Osteocyte (in vitro differentiated cells): Measurements from ENCODE around the gene SDK2. TPM values are rescaled to one million over a fixed set of nuclear protein-coding genes. Genes with fewer than 3 reads are reported as not detected.
A peak's percentile ranks its signal among the peaks of the same experiment; 100 is the strongest.

ENCODE experiments used
- DNase-seq: peaks from one replicate; pipeline ENCODE4 v3.0.0; 2021; ENCODE audit warnings: mixed read lengths; ENCODE audit not compliant: unreplicated experiment; ENCODE audit errors: extremely low spot score
- H3K27ac Mint-ChIP-seq: one replicate; pipeline ENCODE4 v1.8.0; 2021; ENCODE audit warnings: mild to moderate bottlenecking, mixed read lengths; ENCODE audit not compliant: unreplicated experiment
- H3K27me3 Mint-ChIP-seq: one replicate; pipeline ENCODE4 v1.8.0; 2021; ENCODE audit warnings: mixed read lengths; ENCODE audit not compliant: unreplicated experiment
- H3K36me3 Mint-ChIP-seq: one replicate; pipeline ENCODE4 v1.8.0; 2021; ENCODE audit warnings: mixed read lengths; ENCODE audit not compliant: unreplicated experiment
- H3K4me1 Mint-ChIP-seq: one replicate; pipeline ENCODE4 v1.8.0; 2021; ENCODE audit warnings: mixed read lengths; ENCODE audit not compliant: unreplicated experiment
- H3K4me3 Mint-ChIP-seq: one replicate; pipeline ENCODE4 v1.8.0; 2021; ENCODE audit warnings: mild to moderate bottlenecking, moderate library complexity, mixed read lengths; ENCODE audit not compliant: unreplicated experiment
- H3K9me3 Mint-ChIP-seq: one replicate; pipeline ENCODE4 v1.8.0; 2021; ENCODE audit warnings: mixed read lengths; ENCODE audit not compliant: unreplicated experiment
- total RNA-seq: library from RNA; stranded (reverse); gene quantifications from 2 replicates; pipeline ENCODE4 v1.2.1, GENCODE V29; 2021
- TF ChIP-seq, protein P1 (sequence below): fragments of 200-600 bp; sonication (generic); IDR thresholded peaks from 2 replicates; pipeline ENCODE4 v1.5.0; 2021; ENCODE audit warnings: antibody characterized with exemption, mild to moderate bottlenecking, moderate library complexity

Gene SDK2
- total RNA-seq, 1 donor from 2014 or later, result 16.5 TPM

DNA sequence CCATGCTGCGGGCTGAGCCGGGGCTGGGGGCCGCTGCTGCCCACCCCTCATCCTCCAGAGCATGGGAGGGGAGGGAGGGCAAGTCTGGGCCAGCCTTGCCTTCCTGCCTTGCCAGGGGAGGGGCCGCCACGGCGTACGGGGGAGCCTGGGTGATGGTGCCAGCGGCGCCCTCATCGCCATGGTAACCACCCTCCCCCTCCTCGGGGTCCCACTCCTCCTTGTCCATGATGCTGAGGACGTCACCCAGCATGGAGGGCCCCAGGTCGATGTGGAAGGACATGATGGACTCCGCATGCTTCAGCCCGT lies 358.7 kb downstream of the SDK2 start:
- Mint-ChIP-seq H3K4me1 (peaks cover 62% of the 10 kb centered on the region), H3K4me3 (no peak overlapping the region), H3K9me3 (no peaks in the 10 kb centered on the region), H3K27ac (no peak overlapping the region), H3K27me3 (no peaks in the 10 kb centered on the region), H3K36me3 (peaks cover 10% of the 10 kb centered on the region)
- no peak for DNase-seq
- TF ChIP-seq, protein P1, sequence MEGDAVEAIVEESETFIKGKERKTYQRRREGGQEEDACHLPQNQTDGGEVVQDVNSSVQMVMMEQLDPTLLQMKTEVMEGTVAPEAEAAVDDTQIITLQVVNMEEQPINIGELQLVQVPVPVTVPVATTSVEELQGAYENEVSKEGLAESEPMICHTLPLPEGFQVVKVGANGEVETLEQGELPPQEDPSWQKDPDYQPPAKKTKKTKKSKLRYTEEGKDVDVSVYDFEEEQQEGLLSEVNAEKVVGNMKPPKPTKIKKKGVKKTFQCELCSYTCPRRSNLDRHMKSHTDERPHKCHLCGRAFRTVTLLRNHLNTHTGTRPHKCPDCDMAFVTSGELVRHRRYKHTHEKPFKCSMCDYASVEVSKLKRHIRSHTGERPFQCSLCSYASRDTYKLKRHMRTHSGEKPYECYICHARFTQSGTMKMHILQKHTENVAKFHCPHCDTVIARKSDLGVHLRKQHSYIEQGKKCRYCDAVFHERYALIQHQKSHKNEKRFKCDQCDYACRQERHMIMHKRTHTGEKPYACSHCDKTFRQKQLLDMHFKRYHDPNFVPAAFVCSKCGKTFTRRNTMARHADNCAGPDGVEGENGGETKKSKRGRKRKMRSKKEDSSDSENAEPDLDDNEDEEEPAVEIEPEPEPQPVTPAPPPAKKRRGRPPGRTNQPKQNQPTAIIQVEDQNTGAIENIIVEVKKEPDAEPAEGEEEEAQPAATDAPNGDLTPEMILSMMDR, result no peak

DNA sequence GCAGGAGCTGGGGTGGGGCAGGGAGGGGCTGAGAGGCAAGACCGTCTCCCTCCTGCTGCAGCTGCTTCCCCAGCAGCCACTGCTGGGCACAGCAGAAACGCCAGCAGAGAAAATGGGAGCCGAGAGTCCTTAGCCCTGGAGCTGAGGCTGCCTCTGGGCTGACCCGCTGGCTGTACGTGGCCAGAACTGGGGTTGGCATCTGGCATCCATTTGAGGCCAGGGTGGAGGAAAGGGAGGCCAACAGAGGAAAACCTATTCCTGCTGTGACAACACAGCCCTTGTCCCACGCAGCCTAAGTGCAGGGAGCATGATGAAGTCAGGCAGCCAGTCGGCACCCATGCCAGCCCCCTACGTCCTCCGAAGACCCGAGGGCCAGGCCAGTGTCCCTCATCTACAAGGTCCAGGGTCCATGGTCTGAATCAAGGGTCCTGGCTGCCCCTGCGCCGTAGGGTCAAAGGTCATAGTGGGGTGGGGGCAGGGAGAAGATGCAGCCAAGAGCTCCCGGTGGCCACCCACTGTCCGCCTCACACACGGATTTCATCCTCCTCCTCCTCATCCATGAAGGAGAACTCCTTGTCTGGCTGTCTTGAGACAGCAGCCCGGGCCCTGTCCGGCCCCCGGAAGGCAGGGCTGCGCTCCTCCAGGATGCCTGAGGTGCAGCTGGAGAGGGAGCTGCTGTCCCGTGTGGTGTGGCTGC lies 359.2 kb downstream of the SDK2 start:
- Mint-ChIP-seq H3K27ac (peak overlapping the region; percentile 18), H3K27me3 (no peaks in the 10 kb centered on the region), H3K4me3 (no peak overlapping the region), H3K36me3 (peaks cover 10% of the 10 kb centered on the region), H3K4me1 (peaks cover 57% of the 10 kb centered on the region), H3K9me3 (no peaks in the 10 kb centered on the region)
- TF ChIP-seq, protein P1, result no peak
- no peak for DNase-seq
